KMS-11 (cell line): ENCODE data around the gene PAQR8.

Source experiments
- H2AFZ ChIP-seq: fragments of 200-600 bp; sonication (generic); 2 replicates; pipeline ENCODE4 v1.6.1; 2016; ENCODE audit warnings: antibody characterized with exemption, mixed run types, low read depth
- H3K27ac ChIP-seq: fragments of 200-600 bp; sonication (generic); 2 replicates; pipeline ENCODE4 v1.6.1; 2016; ENCODE audit warnings: mild to moderate bottlenecking, mixed run types
- H3K27me3 ChIP-seq: fragments of 200-600 bp; sonication (generic); 2 replicates; pipeline ENCODE4 v1.6.1; 2017; ENCODE audit warnings: mild to moderate bottlenecking, low read depth, mixed run types, moderate library complexity; ENCODE audit not compliant: insufficient read depth
- H3K36me3 ChIP-seq: fragments of 200-600 bp; sonication (generic); 2 replicates; pipeline ENCODE4 v1.6.1; 2017; ENCODE audit warnings: mild to moderate bottlenecking, mixed run types; ENCODE audit not compliant: insufficient read depth
- H3K4me1 ChIP-seq: fragments of 200-600 bp; sonication (generic); 2 replicates; pipeline ENCODE4 v1.6.1; 2016; ENCODE audit warnings: mild to moderate bottlenecking, low read depth, mixed run types; ENCODE audit not compliant: poor library complexity, severe bottlenecking
- H3K4me2 ChIP-seq: fragments of 200-600 bp; sonication (generic); 2 replicates; pipeline ENCODE4 v1.7.0; 2016; ENCODE audit warnings: mild to moderate bottlenecking, mixed run types
- H3K4me3 ChIP-seq: fragments of 200-600 bp; sonication (generic); IDR thresholded peaks from 2 replicates; pipeline ENCODE4 v1.6.1; 2017; ENCODE audit warnings: low read depth, low read length, mixed read lengths; ENCODE audit not compliant: insufficient read depth
- H3K79me2 ChIP-seq: fragments of 200-600 bp; sonication (generic); 2 replicates; pipeline ENCODE4 v1.6.1; 2016; ENCODE audit warnings: low read depth, mixed run types; ENCODE audit not compliant: insufficient read depth
- H3K9ac ChIP-seq: fragments of 200-600 bp; sonication (generic); 2 replicates; pipeline ENCODE4 v1.6.1; 2016; ENCODE audit warnings: mild to moderate bottlenecking, mixed run types
- H4K20me1 ChIP-seq: fragments of 200-600 bp; sonication (generic); 2 replicates; pipeline ENCODE4 v1.6.1; 2016; ENCODE audit warnings: mild to moderate bottlenecking, mixed run types; ENCODE audit not compliant: insufficient read depth
- CTCF ChIP-seq: fragments of 200-600 bp; sonication (generic); conservative IDR thresholded peaks from 2 replicates; pipeline ENCODE4 v1.6.1; 2017; ENCODE audit warnings: low read depth, mild to moderate bottlenecking, antibody characterized with exemption, low read length, moderate library complexity, mixed read lengths

The PAQR8 gene

GRCh38 chr6:52373151-52373690 is 11.3 kb downstream of the PAQR8 start:
- no peaks in the 10 kb centered on the region for H3K79me2 ChIP-seq
- H3K4me1 ChIP-seq, result peaks cover 31% of the 10 kb centered on the region
- no peak overlapping the region for H3K27ac ChIP-seq
- no peak overlapping the region for H2AFZ ChIP-seq
- H3K36me3 ChIP-seq, result no peaks in the 10 kb centered on the region
- H3K27me3 ChIP-seq, result no peaks in the 10 kb centered on the region
- no peak overlapping the region for H3K4me2 ChIP-seq
- H4K20me1 ChIP-seq, result no peaks in the 10 kb centered on the region
- no peak for TF ChIP-seq CTCF
- no peak overlapping the region for H3K4me3 ChIP-seq
- no peak overlapping the region for H3K9ac ChIP-seq

DNA sequence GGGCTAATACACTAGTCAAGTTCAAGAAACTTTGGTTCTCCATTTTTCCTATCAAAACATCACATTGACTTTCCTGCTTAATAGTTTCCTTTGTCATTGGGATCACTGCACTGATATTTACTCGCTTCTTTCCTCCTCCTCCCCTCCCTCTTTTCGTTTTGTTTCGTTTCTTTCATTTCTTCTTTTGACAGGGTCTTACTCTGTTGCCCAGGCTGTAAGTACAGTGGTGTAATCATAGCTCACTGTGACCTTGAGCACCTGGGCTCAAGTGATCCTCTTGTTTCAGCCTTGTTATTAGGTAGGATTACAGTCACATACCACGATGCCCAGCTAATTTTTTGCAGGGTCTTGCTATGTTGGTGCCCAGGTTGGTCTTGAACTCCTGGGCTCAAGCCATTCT is 12.3 kb downstream of the PAQR8 start:
- H3K4me3 ChIP-seq, result no peak overlapping the region
- H4K20me1 ChIP-seq, result no peaks in the 10 kb centered on the region
- no peak overlapping the region for H3K9ac ChIP-seq
- no peak overlapping the region for H3K4me2 ChIP-seq
- no peak for TF ChIP-seq CTCF
- H3K4me1 ChIP-seq, result peaks cover 33% of the 10 kb centered on the region
- H2AFZ ChIP-seq, result no peak overlapping the region
- no peaks in the 10 kb centered on the region for H3K36me3 ChIP-seq
- H3K27ac ChIP-seq, result no peak overlapping the region
- no peaks in the 10 kb centered on the region for H3K27me3 ChIP-seq
- no peaks in the 10 kb centered on the region for H3K79me2 ChIP-seq

GRCh38 chr6:52375780-52376556 is 14.0 kb downstream of the PAQR8 start:
- Histone ChIP-seq H3K27me3 (no peaks in the 10 kb centered on the region), H2AFZ (no peak overlapping the region), H4K20me1 (no peaks in the 10 kb centered on the region), H3K36me3 (no peaks in the 10 kb centered on the region), H3K4me2 (peak overlapping the region; percentile 61), H3K4me3 (no peak overlapping the region), H3K9ac (no peak overlapping the region), H3K79me2 (no peaks in the 10 kb centered on the region), H3K4me1 (peaks cover 33% of the 10 kb centered on the region), H3K27ac (peak overlapping the region; percentile 4; the same call in 1 of the 2 replicates)
- TF ChIP-seq CTCF, result no peak

DNA sequence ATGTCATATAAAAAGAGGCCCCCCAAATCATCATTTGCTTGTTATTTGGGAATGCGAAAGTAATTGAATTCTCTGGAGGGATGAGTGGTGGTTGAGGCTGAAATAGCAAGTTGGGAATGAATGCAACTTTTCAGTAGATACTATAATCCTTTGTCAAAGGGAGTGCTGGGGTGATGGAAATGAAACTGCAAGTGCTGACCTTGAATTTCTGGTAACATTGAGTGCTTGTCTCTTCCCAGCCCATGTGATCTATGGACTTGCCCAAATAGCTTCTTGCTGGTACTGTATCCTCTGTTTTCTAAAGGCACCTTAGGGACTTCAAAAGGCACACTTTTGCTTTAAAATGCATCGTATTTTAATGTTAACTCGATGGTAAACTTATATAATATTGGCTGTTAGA is 14.8 kb downstream of the PAQR8 start:
- Histone ChIP-seq H3K4me3 (no peak overlapping the region), H3K4me1 (peaks cover 33% of the 10 kb centered on the region), H4K20me1 (no peaks in the 10 kb centered on the region), H3K4me2 (peak overlapping the region; percentile 61), H3K9ac (no peak overlapping the region), H3K79me2 (no peaks in the 10 kb centered on the region), H2AFZ (no peak overlapping the region), H3K36me3 (no peaks in the 10 kb centered on the region), H3K27me3 (no peaks in the 10 kb centered on the region), H3K27ac (peak overlapping the region; percentile 4; the same call in 1 of the 2 replicates)
- TF ChIP-seq CTCF, result no peak
